Measurements from ENCODE around the gene ZNF438.

The ZNF438 gene

DNA sequence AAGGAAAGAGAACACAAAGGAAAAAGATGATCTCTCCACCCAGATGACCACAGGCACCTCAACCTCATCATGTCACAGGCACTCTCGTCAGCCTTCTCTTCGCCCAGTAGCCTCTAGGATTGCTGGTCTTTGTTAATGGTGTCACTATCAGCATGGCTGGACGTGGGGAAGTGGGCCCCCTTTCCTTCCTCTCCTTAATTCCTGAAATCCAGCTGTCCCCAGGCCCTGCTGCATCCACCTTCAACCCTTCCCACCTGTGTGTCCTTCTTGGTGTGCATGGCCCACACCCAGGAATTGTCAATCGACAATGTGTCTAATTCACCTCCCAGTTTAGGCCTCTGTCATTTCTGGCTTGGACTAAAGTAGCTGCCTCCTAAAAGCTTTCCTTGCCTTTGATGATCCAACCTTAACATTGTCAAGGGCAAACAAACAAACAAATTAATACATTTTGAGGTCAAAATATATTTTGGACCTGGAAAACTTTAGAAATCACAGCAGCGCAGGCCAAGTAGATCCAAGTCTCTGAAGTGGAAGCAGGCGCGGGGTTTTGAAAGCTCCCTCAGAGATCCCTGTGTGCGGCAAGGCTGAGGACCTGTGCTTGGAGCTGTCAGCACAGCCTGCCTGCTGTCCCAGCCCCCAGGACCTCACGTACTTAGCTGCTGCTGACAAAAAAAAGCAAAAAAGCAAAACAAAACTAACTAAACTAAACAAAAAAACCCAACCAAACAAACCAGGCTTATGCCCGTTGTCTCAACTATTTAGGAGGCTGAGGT, 208.8 kb downstream of the ZNF438 start:
- H3K4me3 ChIP-seq (ENCODE audit: low read depth, low read length) = no peak overlapping the region
- no peak for DNase-seq (ENCODE audit: low read depth)
- TF ChIP-seq, protein P1, sequence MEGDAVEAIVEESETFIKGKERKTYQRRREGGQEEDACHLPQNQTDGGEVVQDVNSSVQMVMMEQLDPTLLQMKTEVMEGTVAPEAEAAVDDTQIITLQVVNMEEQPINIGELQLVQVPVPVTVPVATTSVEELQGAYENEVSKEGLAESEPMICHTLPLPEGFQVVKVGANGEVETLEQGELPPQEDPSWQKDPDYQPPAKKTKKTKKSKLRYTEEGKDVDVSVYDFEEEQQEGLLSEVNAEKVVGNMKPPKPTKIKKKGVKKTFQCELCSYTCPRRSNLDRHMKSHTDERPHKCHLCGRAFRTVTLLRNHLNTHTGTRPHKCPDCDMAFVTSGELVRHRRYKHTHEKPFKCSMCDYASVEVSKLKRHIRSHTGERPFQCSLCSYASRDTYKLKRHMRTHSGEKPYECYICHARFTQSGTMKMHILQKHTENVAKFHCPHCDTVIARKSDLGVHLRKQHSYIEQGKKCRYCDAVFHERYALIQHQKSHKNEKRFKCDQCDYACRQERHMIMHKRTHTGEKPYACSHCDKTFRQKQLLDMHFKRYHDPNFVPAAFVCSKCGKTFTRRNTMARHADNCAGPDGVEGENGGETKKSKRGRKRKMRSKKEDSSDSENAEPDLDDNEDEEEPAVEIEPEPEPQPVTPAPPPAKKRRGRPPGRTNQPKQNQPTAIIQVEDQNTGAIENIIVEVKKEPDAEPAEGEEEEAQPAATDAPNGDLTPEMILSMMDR (IDR thresholded peaks at IDR 0.05; ENCODE audit: low read depth, low read length, missing control alignments) = no peak
- in situ Hi-C loops (cut with HindIII; ENCODE audit: low sequenced_read_pairs) = no loop called here

- in situ Hi-C loops (cut with HindIII; ENCODE audit: low sequenced_read_pairs) = no loop called here
- DNase-seq (ENCODE audit: low read depth) = no peak
- no peak overlapping the region for H3K4me3 ChIP-seq (ENCODE audit: low read depth, low read length)
- TF ChIP-seq, protein P1 (IDR thresholded peaks at IDR 0.05; ENCODE audit: low read depth, low read length, missing control alignments) = no peak
These were observed 209.5 kb downstream of the ZNF438 start for GRCh38 chr10:30821994-30822692.

DNA sequence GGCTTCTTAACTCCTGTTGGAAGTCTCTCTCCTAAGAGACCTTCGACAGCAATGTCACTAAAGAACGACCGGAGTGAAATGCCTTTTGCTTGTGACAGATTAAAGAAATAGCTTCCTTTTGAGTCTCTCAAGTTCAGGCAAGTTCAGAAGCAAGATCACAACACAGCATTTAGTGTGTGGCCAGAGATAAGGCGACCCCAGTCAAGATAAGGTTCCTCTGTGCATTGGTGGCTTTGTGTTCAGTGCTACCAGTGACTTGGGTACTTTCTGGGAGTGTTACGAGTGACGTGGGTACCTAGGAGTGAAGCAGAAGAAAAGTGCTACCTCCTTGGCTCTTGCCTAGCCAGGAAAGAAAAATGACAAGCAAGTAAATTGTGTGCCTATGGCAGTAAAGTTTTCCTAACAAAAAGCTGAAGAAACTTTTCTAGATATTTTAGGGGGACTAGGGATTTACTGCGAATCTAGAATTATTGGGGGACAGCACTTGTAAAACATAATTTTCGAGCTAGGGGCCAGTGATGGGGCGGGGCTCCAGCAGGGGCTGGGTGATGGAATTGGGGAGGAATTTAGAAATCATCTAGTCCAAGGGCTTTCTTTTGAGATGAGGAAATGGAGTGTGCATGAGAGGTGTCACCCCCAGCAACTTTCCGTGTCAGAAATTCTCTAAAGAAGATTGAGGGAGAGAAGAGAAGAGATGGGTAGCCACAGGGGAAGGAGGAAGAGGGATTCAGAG, 210.2 kb downstream of the ZNF438 start:
- H3K4me3 ChIP-seq (ENCODE audit: low read depth, low read length) = no peak overlapping the region
- TF ChIP-seq, protein P1 (IDR thresholded peaks at IDR 0.05; ENCODE audit: low read depth, low read length, missing control alignments) = no peak
- DNase-seq (ENCODE audit: low read depth) = no peak
- in situ Hi-C loops (cut with HindIII; ENCODE audit: low sequenced_read_pairs) = no loop called here

- TF ChIP-seq, protein P1 (IDR thresholded peaks at IDR 0.05; ENCODE audit: low read depth, low read length, missing control alignments) = no peak
- in situ Hi-C loops (cut with HindIII; ENCODE audit: low sequenced_read_pairs) = no loop called here
- DNase-seq (ENCODE audit: low read depth) = peak; percentile 79
- no peak overlapping the region for H3K4me3 ChIP-seq (ENCODE audit: low read depth, low read length)
These were observed 211.2 kb downstream of the ZNF438 start for GRCh38 chr10:30820261-30820991.

GRCh38 chr10:30819341-30820181, 212.1 kb downstream of the ZNF438 start:
- DNase-seq (ENCODE audit: low read depth) = no peak
- in situ Hi-C loops (cut with HindIII; ENCODE audit: low sequenced_read_pairs) = no loop called here
- no peak overlapping the region for H3K4me3 ChIP-seq (ENCODE audit: low read depth, low read length)

More at GRCh38 chr10:30819341-30820181, 212.1 kb downstream of the ZNF438 start:
- TF ChIP-seq, protein P1 (IDR thresholded peaks at IDR 0.05; ENCODE audit: low read depth, low read length, missing control alignments) = no peak

Data from astrocyte of the cerebellum (primary cell).